ENCODE results near the gene TEKT1.
A peak's percentile ranks its signal among the peaks of the same experiment; 100 is the strongest.
"Not testable (repeated sequence)": the region's sequence is repeated elsewhere in the genome, so short reads cannot be mapped to it uniquely, and the experiment has no call there.

TEKT1 gene

GRCh38 chr17:6831661-6832263, at the start of gene TEKT1:
TSS of gene TEKT1 (minus strand) at chr17:6831729. CDS start at chr17:6830376, 1,353 bp downstream.
- peak; percentile 5 for DNase-seq

- not testable (repeated sequence) for DNase-seq
These were observed 47.9 kb upstream of the TEKT1 start for GRCh38 chr17:6879221-6879975.

DNA sequence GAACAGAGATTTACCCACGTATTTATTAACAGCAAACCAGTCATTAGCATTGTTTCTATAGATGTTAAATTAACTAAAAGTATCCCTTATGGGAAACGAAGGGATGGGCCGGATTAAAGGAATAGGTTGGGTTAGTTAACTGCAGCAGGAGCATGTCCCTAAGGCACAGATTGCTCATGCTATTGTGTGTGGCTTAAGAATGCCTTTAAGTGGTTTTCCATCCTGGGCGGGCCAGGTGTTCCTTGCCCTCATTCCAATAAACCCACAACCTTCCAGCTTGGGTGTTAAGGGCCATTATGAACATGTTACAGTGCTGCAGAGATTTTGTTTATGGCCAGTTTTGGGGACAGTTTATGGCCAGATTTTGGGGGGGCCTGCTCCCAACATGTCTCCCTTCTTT, 43.7 kb upstream of the TEKT1 start:
- DNase-seq = not testable (repeated sequence)

GRCh38 chr17:6872936-6873335, 41.4 kb upstream of the TEKT1 start:
- DNase-seq = no peak

- no peak for DNase-seq
These were observed 39.3 kb upstream of the TEKT1 start for GRCh38 chr17:6870841-6871240.

- DNase-seq = no peak
These were observed 37.1 kb upstream of the TEKT1 start for GRCh38 chr17:6868582-6868981.

DNA sequence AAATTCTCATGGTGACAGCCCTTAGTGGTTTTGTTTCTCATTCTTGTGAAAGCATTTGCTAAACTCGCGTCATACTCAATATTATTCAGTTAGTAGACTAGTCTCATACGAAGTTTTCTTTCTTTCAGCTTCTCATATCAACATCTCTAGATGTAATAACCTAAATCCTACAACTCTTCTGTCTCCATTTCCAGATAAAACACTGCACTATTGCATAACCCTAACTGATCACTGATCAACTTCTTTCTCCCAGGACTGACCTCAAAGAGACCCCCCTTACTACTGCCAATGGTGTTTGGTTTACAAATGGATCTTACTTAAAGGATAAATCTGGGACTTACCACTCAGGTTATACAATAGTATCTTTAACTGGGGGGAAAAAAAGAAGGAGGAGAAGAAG, 36.3 kb upstream of the TEKT1 start:
- DNase-seq = no peak

DNA sequence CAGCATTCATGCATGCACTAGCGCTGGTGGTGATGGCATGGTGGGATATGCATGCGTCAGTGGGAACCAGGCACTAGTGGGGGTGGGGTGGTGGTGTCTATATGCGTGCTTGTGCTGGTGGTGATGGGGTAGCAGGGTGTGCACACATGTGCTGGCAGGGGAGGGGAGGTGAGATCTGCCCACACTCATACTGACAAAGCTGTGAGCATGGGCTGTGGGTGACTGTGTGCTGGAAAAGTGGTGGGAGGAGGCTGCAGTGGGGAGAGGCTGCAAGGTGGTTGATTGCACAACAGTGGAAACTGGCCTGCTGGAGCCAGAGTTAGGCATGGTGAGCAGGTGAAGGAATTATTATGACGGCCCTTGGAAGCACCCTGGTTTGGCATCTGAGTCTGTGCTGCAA, 31.3 kb upstream of the TEKT1 start:
- no peak for DNase-seq

GRCh38 chr17:6862122-6862521, 30.6 kb upstream of the TEKT1 start:
- DNase-seq = no peak

DNA sequence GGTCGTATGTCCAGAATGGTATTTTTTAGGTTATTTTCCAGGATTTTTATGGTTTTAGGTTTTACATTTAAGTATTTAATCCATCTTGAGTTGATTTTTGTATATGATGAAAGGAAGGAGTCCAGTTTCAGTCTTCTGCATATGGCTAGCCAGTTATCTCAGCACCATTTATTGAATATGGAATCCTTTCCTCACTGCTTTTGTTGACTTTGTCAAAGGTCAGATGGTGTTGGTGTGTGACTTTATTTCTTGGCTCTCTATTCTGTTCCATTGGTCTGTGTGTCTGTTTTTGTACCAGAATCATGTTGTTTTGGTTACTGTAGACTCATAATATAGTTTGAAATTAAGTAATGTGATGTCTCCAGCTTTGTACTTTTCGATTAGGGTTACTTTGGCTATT, 26.4 kb upstream of the TEKT1 start:
- DNase-seq = no peak

- no peak for DNase-seq
These were observed 25.8 kb upstream of the TEKT1 start for GRCh38 chr17:6857336-6857735.

GRCh38 chr17:6856051-6856450, 24.5 kb upstream of the TEKT1 start:
- no peak for DNase-seq

- no peak for DNase-seq
These were observed 22.4 kb upstream of the TEKT1 start for GRCh38 chr17:6853764-6854442.

- DNase-seq = not testable (repeated sequence)
These were observed 17.1 kb upstream of the TEKT1 start for GRCh38 chr17:6848545-6849179.

GRCh38 chr17:6846138-6846537, 14.6 kb upstream of the TEKT1 start:
- not testable (repeated sequence) for DNase-seq

DNA sequence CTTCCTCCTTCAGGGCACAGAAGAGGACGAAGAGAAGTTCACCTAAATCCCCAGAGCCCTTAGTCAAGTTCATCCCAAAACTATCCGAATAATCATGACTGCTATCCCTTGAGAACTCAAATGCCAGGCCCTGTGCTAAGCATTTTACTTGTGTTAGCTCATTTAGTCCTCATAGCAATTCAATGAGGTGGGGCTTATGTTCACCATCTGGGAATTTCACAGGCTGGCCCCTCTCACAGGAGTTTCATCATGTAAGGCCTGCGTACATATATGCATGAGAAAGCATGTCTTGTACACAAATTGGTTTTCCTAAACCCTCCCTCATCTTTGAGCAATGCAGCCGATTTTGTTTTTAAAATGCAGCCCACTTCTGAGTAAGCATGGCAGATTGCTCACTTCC, 12.9 kb upstream of the TEKT1 start:
- not testable (repeated sequence) for DNase-seq

GRCh38 chr17:6843241-6843880, 11.8 kb upstream of the TEKT1 start:
- DNase-seq = no peak

DNA sequence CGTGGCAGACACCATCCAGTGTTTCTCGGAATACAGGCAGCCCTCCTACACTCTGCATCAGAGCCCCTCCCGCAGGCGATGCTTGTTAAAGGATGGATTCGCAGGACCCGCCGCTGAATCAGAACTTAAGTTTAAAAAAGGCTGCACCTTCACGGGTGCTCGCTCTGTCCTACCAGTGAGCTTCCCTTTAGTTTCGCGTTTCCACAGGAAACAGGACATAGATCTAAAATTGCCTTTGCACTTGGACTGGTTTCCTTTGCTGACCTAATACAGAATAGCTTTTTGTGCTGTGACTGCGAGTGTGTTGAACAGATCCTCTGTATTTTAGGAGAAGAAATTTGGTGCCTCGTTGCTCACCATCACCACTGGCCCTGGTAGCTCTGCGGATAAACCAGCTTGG, 10.2 kb upstream of the TEKT1 start:
- DNase-seq = not testable (repeated sequence)

GRCh38 chr17:6830383-6830986, 1.0 kb downstream of the TEKT1 start:
- no peak for DNase-seq

DNA sequence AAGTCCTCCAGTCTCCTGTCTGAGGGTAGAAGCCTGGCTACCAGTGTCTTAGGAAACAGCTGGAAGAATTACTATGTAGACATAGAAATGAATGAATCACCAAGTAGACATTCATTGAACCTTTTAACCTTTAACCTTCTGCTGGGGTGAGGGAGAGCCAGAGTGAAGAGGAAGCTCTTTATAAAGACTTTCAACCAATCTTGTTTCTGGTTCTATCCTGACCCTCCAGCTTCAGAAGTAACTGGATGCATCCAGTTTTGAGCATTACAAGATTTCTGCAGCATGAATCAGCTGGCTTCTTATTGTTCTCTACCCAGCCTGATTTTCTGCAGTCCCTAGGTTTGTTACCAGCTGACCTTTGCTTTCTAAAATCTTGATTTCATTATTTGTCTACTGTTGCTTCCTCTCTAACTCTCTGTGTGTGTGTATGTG, 8.5 kb downstream of the TEKT1 start:
- DNase-seq = no peak

- no peak for DNase-seq
These were observed 12.6 kb downstream of the TEKT1 start for GRCh38 chr17:6818938-6819337.

GRCh38 chr17:6816368-6816767, 15.2 kb downstream of the TEKT1 start:
- DNase-seq = not testable (repeated sequence)

DNA sequence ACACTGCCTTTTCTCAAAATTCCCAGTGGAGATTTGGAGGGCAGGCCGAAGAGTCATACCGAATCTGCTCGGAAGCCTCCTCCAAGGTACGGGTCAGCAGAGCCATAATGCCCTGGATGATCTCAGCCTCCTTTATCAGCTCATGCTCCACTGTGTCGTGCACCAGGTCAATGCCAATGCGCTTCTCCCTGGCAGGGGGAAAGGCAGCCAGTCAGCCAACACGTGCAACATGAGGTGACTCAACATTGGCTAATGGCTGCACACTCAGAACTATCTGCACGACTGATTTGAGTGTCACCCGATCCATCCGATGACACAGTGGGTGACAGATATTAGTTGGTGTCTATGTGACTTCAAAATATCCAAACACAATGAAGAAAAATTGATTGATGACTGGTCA, 15.8 kb downstream of the TEKT1 start:
- DNase-seq = no peak

Data from NCI-H1417 treated with DMSO at 0.1 percent for 48 hours (cell line).